ENCODE results near the gene POLR3A. TPM values are rescaled to one million over a fixed set of nuclear protein-coding genes. Genes with fewer than 3 reads are reported as not detected.
A peak's percentile ranks its signal among the peaks of the same experiment; 100 is the strongest.

Gene POLR3A
- total RNA-seq, 1 experiment from 2014 or later = 38.0 TPM

GRCh38 chr10:77967611-77968022, 61.7 kb downstream of the POLR3A start:
- no peak overlapping the region for H2BK20ac ChIP-seq (ENCODE audit: low read depth, low read length, poor library complexity, severe bottlenecking)
- H3K27me3 ChIP-seq (ENCODE audit: insufficient read depth, low read length) = no peaks in the 10 kb centered on the region
- no peak overlapping the region for H3T11ph ChIP-seq (ENCODE audit: low read length)
- no peak overlapping the region; a peak in 1 of 5 replicates for H3K4me3 Mint-ChIP-seq
- H3K27me3 Mint-ChIP-seq (ENCODE audit: low read depth) = no peaks in the 10 kb centered on the region
- no peak overlapping the region for H2AK5ac ChIP-seq (ENCODE audit: insufficient read length, low read length)
- no peak overlapping the region for H2BK120ac ChIP-seq (ENCODE audit: low read depth, low read length, poor library complexity, severe bottlenecking)
- no peak overlapping the region for H3K9ac ChIP-seq (ENCODE audit: extremely low read depth, insufficient read length, low read length)
- no peak overlapping the region for H2BK12ac ChIP-seq (ENCODE audit: insufficient read length, low read depth, low read length)
- no peaks in the 10 kb centered on the region for H3K4me1 ChIP-seq (ENCODE audit: insufficient read depth, low read length)
- no peaks in the 10 kb centered on the region for H4K20me1 ChIP-seq (ENCODE audit: control insufficient read depth, insufficient read depth, insufficient read length)
- TF ChIP-seq CTCF (conservative IDR thresholded peaks at IDR 0.05) = no peak
- H4K5ac ChIP-seq (ENCODE audit: insufficient read length, low read depth, low read length) = no peak overlapping the region
- H3K9me3 ChIP-seq (ENCODE audit: control insufficient read depth, low read depth, low read length) = peaks cover 14% of the 10 kb centered on the region
- no peak for DNase-seq
- peaks cover 11 to 12% of the 10 kb centered on the region in 2 experiments for H3K4me1 Mint-ChIP-seq
- peaks cover 22 to 24% of the 10 kb centered on the region in 2 experiments for H3K9me3 Mint-ChIP-seq
- no peak overlapping the region for H2BK5ac ChIP-seq (ENCODE audit: insufficient read length, low read length)
- H3K56ac ChIP-seq (ENCODE audit: insufficient read length, low read depth, low read length) = no peak overlapping the region
- WGBS (ENCODE audit: extremely low coverage, insufficient read length, low lambda C conversion rate) = no CpG with 5 or more reads among the region's 8 CpGs
- H3K23ac ChIP-seq (ENCODE audit: insufficient read length, low read depth, low read length) = no peak overlapping the region
- no peak overlapping the region for H3K18ac ChIP-seq (ENCODE audit: insufficient read length, low read depth, low read length)
- no peak overlapping the region for H3K14ac ChIP-seq (ENCODE audit: insufficient read depth, low read length)
- H3K79me2 ChIP-seq (ENCODE audit: insufficient read depth, low read length) = no peaks in the 10 kb centered on the region
- no peaks in the 10 kb centered on the region for H3K79me1 ChIP-seq (ENCODE audit: insufficient read depth, low read depth, low read length, poor library complexity, severe bottlenecking)
- H3K27ac Mint-ChIP-seq = peak overlapping the region in 2 of 3 experiments; percentile 66 to 83; a peak in 2 of 7 replicates
- no peak overlapping the region for H4K8ac ChIP-seq (replicated peaks; ENCODE audit: insufficient read length, low read depth, low read length)
- H4K91ac ChIP-seq (ENCODE audit: insufficient read length, low read depth, low read length) = no peak overlapping the region
- H3K36me3 Mint-ChIP-seq (ENCODE audit: insufficient read depth in 1 of 3, low read depth in 3 of 3) = peaks cover 13 to 23% (median 18%) of the 10 kb centered on the region in 3 experiments
- no peak overlapping the region for H3K4ac ChIP-seq (ENCODE audit: low read depth, low read length)
- H3K27ac ChIP-seq (ENCODE audit: insufficient read length, low read depth, low read length) = no peak overlapping the region
- H3K23me2 ChIP-seq (ENCODE audit: insufficient read length, low read depth, low read length, poor library complexity, severe bottlenecking) = no peaks in the 10 kb centered on the region
- H3K4me2 ChIP-seq (ENCODE audit: insufficient read depth, insufficient read length, low read length) = no peak overlapping the region
- no peak overlapping the region for H2BK15ac ChIP-seq (ENCODE audit: low read depth, low read length)
- H2AFZ ChIP-seq (ENCODE audit: low read length) = no peak overlapping the region
